ENCODE measurements around the gene ERC2.

- no peak for TF ChIP-seq POLR2AphosphoS5 (IDR thresholded peaks at IDR 0.05; ENCODE audit: low read depth, low read length)
- TF ChIP-seq TAF1 (IDR thresholded peaks at IDR 0.05; ENCODE audit: low read depth, low read length): no peak
- TF ChIP-seq POLR2A (IDR thresholded peaks at IDR 0.05; ENCODE audit: low read depth, low read length): no peak
- TF ChIP-seq POU2F2 (IDR thresholded peaks at IDR 0.05; ENCODE audit: low read depth, low read length): no peak
- no peak for TF ChIP-seq SPI1 (IDR thresholded peaks at IDR 0.05; ENCODE audit: low read depth, low read length)
- no peak for TF ChIP-seq PAX5 (IDR thresholded peaks at IDR 0.05; ENCODE audit: insufficient read depth, low read length, severe bottlenecking)
These were observed 8.5 kb upstream of the ERC2 start for GRCh38 chr3:56476771-56477170.
